HG02678 (cell line): ENCODE data around the gene FZR1.

Experiments
- ATAC-seq: cut with Tn5 transposase; IDR thresholded peaks from one replicate; pipeline ENCODE4 v1.9.1; 2021; ENCODE audit warnings: mild to moderate bottlenecking, moderate library complexity; ENCODE audit not compliant: unreplicated experiment

The FZR1 gene

GRCh38 chr19:3543150-3544057 is 37.3 kb downstream of the FZR1 start:
- ATAC-seq, result no peak

GRCh38 chr19:3544058-3544376 is 37.9 kb downstream of the FZR1 start:
- ATAC-seq, result no peak

- no peak for ATAC-seq
These were observed 38.9 kb downstream of the FZR1 start for GRCh38 chr19:3544742-3545668.

GRCh38 chr19:3545669-3546034 is 39.5 kb downstream of the FZR1 start:
- no peak for ATAC-seq

GRCh38 chr19:3546119-3546518 is 40.0 kb downstream of the FZR1 start:
- ATAC-seq, result no peak

GRCh38 chr19:3547301-3547731 is 41.2 kb downstream of the FZR1 start:
- ATAC-seq, result no peak

GRCh38 chr19:3547767-3548282 is 41.7 kb downstream of the FZR1 start:
- no peak for ATAC-seq

GRCh38 chr19:3548606-3549005 is 42.5 kb downstream of the FZR1 start:
- no peak for ATAC-seq

GRCh38 chr19:3549816-3550215 is 43.7 kb downstream of the FZR1 start:
- no peak for ATAC-seq

GRCh38 chr19:3550947-3551791 is 45.1 kb downstream of the FZR1 start:
- no peak for ATAC-seq

- no peak for ATAC-seq
These were observed 45.6 kb downstream of the FZR1 start for GRCh38 chr19:3551792-3552095.

- ATAC-seq, result no peak
These were observed 48.4 kb downstream of the FZR1 start for GRCh38 chr19:3554254-3555083.

GRCh38 chr19:3555653-3556422 is 49.7 kb downstream of the FZR1 start:
- ATAC-seq, result no peak

GRCh38 chr19:3556423-3556977 is 50.4 kb downstream of the FZR1 start:
- no peak for ATAC-seq

GRCh38 chr19:3556978-3557460 is 50.9 kb downstream of the FZR1 start:
- ATAC-seq, result no peak

- peak; percentile 88 for ATAC-seq
These were observed 51.5 kb downstream of the FZR1 start, which contains the start of gene MFSD12 for GRCh38 chr19:3557461-3558248. Gene MFSD12 (minus strand): TSS chr19:3557586. CDS start chr19:3557403, 183 bp downstream.

GRCh38 chr19:3563709-3564524 is 57.8 kb downstream of the FZR1 start:
- ATAC-seq, result no peak
